Effector memory CD4-positive, alpha-beta T cell (primary cell): ENCODE data around the gene GCC2.
"Not testable (repeated sequence)": the region's sequence is repeated elsewhere in the genome, so short reads cannot be mapped to it uniquely, and the experiment has no call there.

Experiments used
- DNase-seq, 3 donors: peaks; one replicate each; pipeline ENCODE4 v3.0.0-alpha.2; 2020
- H3K27ac ChIP-seq: 2 replicates; pipeline ENCODE4 v1.7.0; 2013; ENCODE audit warnings: mild to moderate bottlenecking, low read length, moderate library complexity; ENCODE audit not compliant: insufficient read depth, poor library complexity, severe bottlenecking
- H3K27me3 ChIP-seq: replicated peaks from 2 replicates; pipeline ENCODE4 v1.7.0; 2013; ENCODE audit warnings: mild to moderate bottlenecking, low read length; ENCODE audit not compliant: insufficient read depth, control insufficient read depth, poor library complexity, severe bottlenecking
- H3K36me3 ChIP-seq: 2 replicates; pipeline ENCODE4 v1.7.0; 2013; ENCODE audit warnings: mild to moderate bottlenecking, low read length, moderate library complexity; ENCODE audit not compliant: control insufficient read depth, insufficient read depth
- H3K4me1 ChIP-seq: 2 replicates; pipeline ENCODE4 v1.7.0; 2013; ENCODE audit warnings: low read length, mild to moderate bottlenecking; ENCODE audit not compliant: control insufficient read depth, insufficient read depth, poor library complexity, severe bottlenecking
- H3K4me3 ChIP-seq: 2 replicates; pipeline ENCODE4 v1.7.0; 2013; ENCODE audit warnings: low read length, low read depth, mild to moderate bottlenecking; ENCODE audit not compliant: insufficient read depth, poor library complexity, severe bottlenecking
- H3K9me3 ChIP-seq: 2 replicates; pipeline ENCODE4 v1.7.0; 2013; ENCODE audit warnings: mild to moderate bottlenecking, low read length, moderate library complexity; ENCODE audit not compliant: control insufficient read depth

The GCC2 gene

GRCh38 chr2:108458082-108458481, 9.1 kb downstream of the GCC2 start:
- no peaks in the 10 kb centered on the region for H3K4me1 ChIP-seq
- H3K27ac ChIP-seq, result no peak overlapping the region
- peaks cover 4% of the 10 kb centered on the region for H3K9me3 ChIP-seq
- peaks cover 53% of the 10 kb centered on the region for H3K36me3 ChIP-seq
- DNase-seq, result no peak
- no peaks in the 10 kb centered on the region for H3K27me3 ChIP-seq
- no peak overlapping the region for H3K4me3 ChIP-seq

- H3K4me1 ChIP-seq, result no peaks in the 10 kb centered on the region
- no peak overlapping the region for H3K4me3 ChIP-seq
- no peak overlapping the region for H3K27ac ChIP-seq
- DNase-seq, result no peak
- peaks cover 59% of the 10 kb centered on the region for H3K36me3 ChIP-seq
- H3K27me3 ChIP-seq, result no peaks in the 10 kb centered on the region
- peaks cover 4% of the 10 kb centered on the region for H3K9me3 ChIP-seq
These were observed 10.4 kb downstream of the GCC2 start for GRCh38 chr2:108459441-108459840.

- peaks cover 64% of the 10 kb centered on the region for H3K36me3 ChIP-seq
- no peak overlapping the region for H3K4me3 ChIP-seq
- no peaks in the 10 kb centered on the region for H3K27me3 ChIP-seq
- H3K27ac ChIP-seq, result no peak overlapping the region
- no peak for DNase-seq
- H3K4me1 ChIP-seq, result no peaks in the 10 kb centered on the region
- peaks cover 4% of the 10 kb centered on the region for H3K9me3 ChIP-seq
These were observed 11.5 kb downstream of the GCC2 start for GRCh38 chr2:108460345-108461037.

GRCh38 chr2:108477099-108477498, 28.1 kb downstream of the GCC2 start:
- Histone ChIP-seq H3K4me1 (no peaks in the 10 kb centered on the region), H3K27ac (no peak overlapping the region), H3K27me3 (no peaks in the 10 kb centered on the region), H3K36me3 (peaks cover 84% of the 10 kb centered on the region), H3K4me3 (no peak overlapping the region), H3K9me3 (no peaks in the 10 kb centered on the region)
- DNase-seq, result no peak

GRCh38 chr2:108485253-108485652, 36.2 kb downstream of the GCC2 start:
- H3K4me1 ChIP-seq, result no peaks in the 10 kb centered on the region
- no peak for DNase-seq
- no peak overlapping the region for H3K27ac ChIP-seq
- peaks cover 72% of the 10 kb centered on the region for H3K36me3 ChIP-seq
- no peaks in the 10 kb centered on the region for H3K9me3 ChIP-seq
- H3K27me3 ChIP-seq, result no peaks in the 10 kb centered on the region
- no peak overlapping the region for H3K4me3 ChIP-seq

- no peaks in the 10 kb centered on the region for H3K27me3 ChIP-seq
- no peak overlapping the region for H3K4me3 ChIP-seq
- no peaks in the 10 kb centered on the region for H3K4me1 ChIP-seq
- no peaks in the 10 kb centered on the region for H3K9me3 ChIP-seq
- H3K36me3 ChIP-seq, result peaks cover 66% of the 10 kb centered on the region
- H3K27ac ChIP-seq, result no peak overlapping the region
- no peak for DNase-seq
These were observed 41.6 kb downstream of the GCC2 start for GRCh38 chr2:108490506-108491122.

- Histone ChIP-seq H3K9me3 (no peaks in the 10 kb centered on the region), H3K36me3 (peaks cover 57% of the 10 kb centered on the region)
- DNase-seq, result no peak
These were observed 42.8 kb downstream of the GCC2 start for GRCh38 chr2:108491848-108492247.

GRCh38 chr2:108492364-108492763, 43.4 kb downstream of the GCC2 start:
- Histone ChIP-seq H3K27ac (no peak overlapping the region), H3K4me1 (no peaks in the 10 kb centered on the region), H3K27me3 (no peaks in the 10 kb centered on the region), H3K9me3 (no peaks in the 10 kb centered on the region), H3K4me3 (no peak overlapping the region), H3K36me3 (peaks cover 52% of the 10 kb centered on the region)
- no peak for DNase-seq

More at GRCh38 chr2:108491848-108492247, 42.8 kb downstream of the GCC2 start:
- Histone ChIP-seq H3K27ac (no peak overlapping the region), H3K4me3 (no peak overlapping the region), H3K4me1 (no peaks in the 10 kb centered on the region), H3K27me3 (no peaks in the 10 kb centered on the region)

- H3K27ac ChIP-seq, H3K4me1 ChIP-seq, H3K4me3 ChIP-seq, DNase-seq, H3K27me3 ChIP-seq, H3K9me3 ChIP-seq: not testable (repeated sequence)
- H3K36me3 ChIP-seq, result peaks cover 31% of the 10 kb centered on the region
These were observed 47.2 kb downstream of the GCC2 start for GRCh38 chr2:108496167-108496566.

- DNase-seq, H3K9me3 ChIP-seq, H3K4me3 ChIP-seq, H3K27ac ChIP-seq, H3K36me3 ChIP-seq, H3K4me1 ChIP-seq, H3K27me3 ChIP-seq: not testable (repeated sequence)
These were observed 58.6 kb downstream of the GCC2 start for GRCh38 chr2:108507620-108508019.
